DOHH2 (cell line): Measurements from ENCODE around the gene ZSWIM6.

Source experiments
- H3F3A ChIP-seq: fragments of 200-600 bp; sonication (generic), shearing (Covaris generic); 2 replicates; pipeline ENCODE4 v1.6.0; 2016; ENCODE audit warnings: antibody characterized with exemption, mild to moderate bottlenecking; ENCODE audit not compliant: control insufficient read depth, insufficient read depth
- H3K27ac ChIP-seq: fragments of 200-600 bp; sonication (generic); 2 replicates; pipeline ENCODE4 v1.5.1; 2014; ENCODE audit warnings: low read depth, mild to moderate bottlenecking, low read length, moderate library complexity
- H3K27me3 ChIP-seq: fragments of 200-600 bp; sonication (generic); 2 replicates; pipeline ENCODE4 v1.6.1; 2014; ENCODE audit warnings: mild to moderate bottlenecking, low read length, mixed read lengths; ENCODE audit not compliant: control insufficient read depth
- H3K36me3 ChIP-seq: fragments of 200-600 bp; sonication (generic); 2 replicates; pipeline ENCODE4 v1.6.1; 2014; ENCODE audit warnings: mild to moderate bottlenecking, low read length, moderate library complexity, mixed read lengths; ENCODE audit not compliant: control insufficient read depth
- H3K4me1 ChIP-seq: fragments of 200-600 bp; sonication (generic); 2 replicates; pipeline ENCODE4 v1.6.1; 2014; ENCODE audit warnings: mild to moderate bottlenecking, low read length, mixed read lengths; ENCODE audit not compliant: control insufficient read depth
- H3K4me2 ChIP-seq: fragments of 200-600 bp; sonication (generic); 2 replicates; pipeline ENCODE4 v1.6.0; 2014; ENCODE audit warnings: mild to moderate bottlenecking, low read length, moderate library complexity
- H3K4me3 ChIP-seq: fragments of 200-600 bp; sonication (generic); 2 replicates; pipeline ENCODE4 v1.5.1; 2014; ENCODE audit warnings: mild to moderate bottlenecking, low read length, mixed read lengths
- H3K79me2 ChIP-seq: fragments of 200-600 bp; sonication (generic); 2 replicates; pipeline ENCODE4 v1.6.1; 2014; ENCODE audit warnings: mild to moderate bottlenecking, low read length, mixed read lengths; ENCODE audit not compliant: control insufficient read depth
- H3K9me2 ChIP-seq: fragments of 200-600 bp; sonication (generic); replicated peaks from 2 replicates; pipeline ENCODE4 v1.6.1; 2014; ENCODE audit warnings: mild to moderate bottlenecking, low read length, mixed read lengths; ENCODE audit not compliant: control insufficient read depth
- H3K9me3 ChIP-seq: fragments of 200-600 bp; sonication (generic); 2 replicates; pipeline ENCODE4 v1.6.1; 2014; ENCODE audit warnings: antibody characterized with exemption, low read length, mixed read lengths; ENCODE audit not compliant: control insufficient read depth, insufficient read depth
- H4K20me1 ChIP-seq: fragments of 200-600 bp; sonication (generic); 2 replicates; pipeline ENCODE4 v1.6.0; 2014; ENCODE audit warnings: low read depth, mild to moderate bottlenecking, antibody characterized with exemption, low read length, moderate library complexity; ENCODE audit not compliant: control insufficient read depth, insufficient read depth
- CTCF ChIP-seq: fragments of 200-600 bp; sonication (generic); IDR thresholded peaks from one replicate; pipeline ENCODE4 v1.5.1; 2014; ENCODE audit warnings: antibody characterized with exemption, mild to moderate bottlenecking, low read depth, low read length; ENCODE audit not compliant: poor library complexity, severe bottlenecking
- EZH2phosphoT487 ChIP-seq: fragments of 200-600 bp; sonication (generic); IDR thresholded peaks from 2 replicates; pipeline ENCODE4 v1.6.1; 2017; ENCODE audit warnings: borderline replicate concordance, mild to moderate bottlenecking, antibody characterized with exemption, low read length, moderate library complexity, mixed read lengths

Gene ZSWIM6

GRCh38 chr5:61342071-61342501 lies 10.0 kb downstream of the ZSWIM6 start:
- Histone ChIP-seq H3K27me3 (peaks cover 11% of the 10 kb centered on the region), H3K79me2 (no peaks in the 10 kb centered on the region), H3K4me3 (no peak overlapping the region), H3F3A (no peaks in the 10 kb centered on the region), H3K4me2 (no peak overlapping the region), H3K27ac (no peak overlapping the region), H3K9me2 (no peaks in the 10 kb centered on the region), H4K20me1 (no peaks in the 10 kb centered on the region), H3K9me3 (no peaks in the 10 kb centered on the region), H3K36me3 (no peaks in the 10 kb centered on the region), H3K4me1 (no peaks in the 10 kb centered on the region)
- no peak for TF ChIP-seq CTCF
- TF ChIP-seq EZH2phosphoT487, result no peak

GRCh38 chr5:61344187-61344944 lies 12.3 kb downstream of the ZSWIM6 start:
- Histone ChIP-seq H3K4me1 (no peaks in the 10 kb centered on the region), H3K4me2 (no peak overlapping the region), H3K9me2 (no peaks in the 10 kb centered on the region), H3K36me3 (no peaks in the 10 kb centered on the region), H3K27me3 (peaks cover 6% of the 10 kb centered on the region), H3K27ac (no peak overlapping the region), H3K79me2 (no peaks in the 10 kb centered on the region), H4K20me1 (no peaks in the 10 kb centered on the region), H3K9me3 (no peaks in the 10 kb centered on the region), H3F3A (no peaks in the 10 kb centered on the region), H3K4me3 (no peak overlapping the region)
- TF ChIP-seq EZH2phosphoT487, result no peak
- no peak for TF ChIP-seq CTCF

GRCh38 chr5:61346511-61346910 lies 14.5 kb downstream of the ZSWIM6 start:
- Histone ChIP-seq H4K20me1 (no peaks in the 10 kb centered on the region), H3K4me1 (no peaks in the 10 kb centered on the region)
- no peak for TF ChIP-seq CTCF

More at GRCh38 chr5:61346511-61346910, 14.5 kb downstream of the ZSWIM6 start:
- no peak overlapping the region for H3K27ac ChIP-seq
- H3K4me3 ChIP-seq, result no peak overlapping the region
- H3K36me3 ChIP-seq, result no peaks in the 10 kb centered on the region
- H3K9me2 ChIP-seq, result no peaks in the 10 kb centered on the region
- no peaks in the 10 kb centered on the region for H3K27me3 ChIP-seq
- H3F3A ChIP-seq, result no peaks in the 10 kb centered on the region
- no peaks in the 10 kb centered on the region for H3K9me3 ChIP-seq
- no peaks in the 10 kb centered on the region for H3K79me2 ChIP-seq
- no peak overlapping the region for H3K4me2 ChIP-seq
